ENCODE measurements around the gene CDA. TPM values are rescaled to one million over a fixed set of nuclear protein-coding genes. Genes with fewer than 3 reads are reported as not detected.
A peak's percentile ranks its signal among the peaks of the same experiment; 100 is the strongest.

Gene CDA
- total RNA-seq, 5 donors from 2014 or later (not counting 1 experiment from before 2014, with no cell fraction given), result 0.35 TPM; not detected in 4

GRCh38 chr1:20660847-20661206 lies 71.9 kb downstream of the CDA start:
- H3K4me3 ChIP-seq (ENCODE audit: control insufficient read depth in 1 of 2, extremely low read depth in 1 of 2, low read length in 1 of 2), result peak overlapping the region; percentile 84 to 87
- H3K27ac ChIP-seq (ENCODE audit: low read length), result peak overlapping the region; percentile 62
- peak overlapping the region; percentile 81 to 100 (median 100) for H3K4me3 Mint-ChIP-seq
- H3K4me1 ChIP-seq (ENCODE audit: control insufficient read depth in 1 of 2, extremely low read depth in 1 of 2, insufficient read depth in 2 of 2, low read length in 2 of 2), result peaks cover 10 to 31% of the 10 kb centered on the region in 2 experiments
- CTCF ChIA-PET, result interaction anchor here in 1 of 2 donors (1.0 to 2.1 kb wide), 5 partner anchors 25 to 609 kb away, joined by 3 to 17 read pairs (median 3); partner anchors contain the start of genes KIF17 and PINK1
- H3K27me3 Mint-ChIP-seq, result no peaks in the 10 kb centered on the region
- peaks cover 9 to 26% of the 10 kb centered on the region in 2 donors for H3K36me3 ChIP-seq (ENCODE audit: control insufficient read depth in 2 of 2, extremely low read depth in 1 of 2, insufficient read depth in 1 of 2, low read length in 1 of 2)
- POLR2A ChIA-PET, result interaction anchor here (1.1 to 2.1 kb wide), 3 partner anchors 11 to 31 kb away, joined by 3 to 10 read pairs (median 3); no protein-coding TSS in a partner anchor
- H3K9me3 ChIP-seq, result no peaks in the 10 kb centered on the region
- ATAC-seq (replicated peaks in 1 of 4) (peak; percentile 2 to 4 (median 3)), DNase-seq (peak in 6 of 35 experiments; percentile 3 to 52 (median 8))
- H3K4me1 Mint-ChIP-seq, result peaks cover 56 to 67% (median 58%) of the 10 kb centered on the region in 3 donors
- H3K36me3 Mint-ChIP-seq, result peaks cover 21% of the 10 kb centered on the region
- 0% methylated on average over 1 of the region's 20 CpGs for WGBS (ENCODE audit: insufficient coverage)
- H3K27ac Mint-ChIP-seq, result peak overlapping the region; percentile 98 to 100
- no peaks in the 10 kb centered on the region for H3K27me3 ChIP-seq (replicated peaks in 1 of 2; ENCODE audit: control insufficient read depth in 2 of 2, extremely low read depth in 1 of 2, insufficient read depth in 2 of 2, low read length in 1 of 2)
- no peaks in the 10 kb centered on the region for H3K9me3 Mint-ChIP-seq

- Histone ChIP-seq H3K27me3 (replicated peaks in 1 of 2; ENCODE audit: control insufficient read depth in 2 of 2, extremely low read depth in 1 of 2, insufficient read depth in 2 of 2, low read length in 1 of 2) (no peaks in the 10 kb centered on the region), H3K36me3 (ENCODE audit: control insufficient read depth in 2 of 2, extremely low read depth in 1 of 2, insufficient read depth in 1 of 2, low read length in 1 of 2) (peaks cover 6 to 19% of the 10 kb centered on the region in 2 donors), H3K9me3 (no peaks in the 10 kb centered on the region), H3K4me1 (ENCODE audit: control insufficient read depth in 1 of 2, extremely low read depth in 1 of 2, insufficient read depth in 2 of 2, low read length in 2 of 2) (peaks cover 10 to 31% of the 10 kb centered on the region in 2 experiments), H3K27ac (ENCODE audit: low read length) (peak within 1 kb of the TSS; percentile 62), H3K4me3 (ENCODE audit: control insufficient read depth in 1 of 2, extremely low read depth in 1 of 2, low read length in 1 of 2) (peak within 1 kb of the TSS; percentile 84 to 87)
- peaks cover 17% of the 10 kb centered on the region for H3K36me3 Mint-ChIP-seq
- ChIA-PET POLR2A (interaction anchor here (0.6 to 2.1 kb wide), 2 partner anchors 27 to 89 kb away, joined by 4 to 10 read pairs; no protein-coding TSS in a partner anchor), CTCF (interaction anchor here in 1 of 2 donors (1.0 to 2.1 kb wide), 5 partner anchors 25 to 609 kb away, joined by 3 to 17 read pairs (median 3); partner anchors contain the start of genes KIF17 and PINK1)
- WGBS (ENCODE audit: insufficient coverage), result 4% methylated on average over 45 of the region's 58 CpGs
- peak; percentile 95 to 97 (median 96) for ATAC-seq (replicated peaks in 1 of 4)
- peaks cover 55 to 63% (median 57%) of the 10 kb centered on the region in 3 donors for H3K4me1 Mint-ChIP-seq
- peak; percentile 81 to 97 (median 94) for DNase-seq
- no peaks in the 10 kb centered on the region for H3K9me3 Mint-ChIP-seq
- peak within 1 kb of the TSS; percentile 81 to 100 (median 100) for H3K4me3 Mint-ChIP-seq
- no peaks in the 10 kb centered on the region for H3K27me3 Mint-ChIP-seq
- peak within 1 kb of the TSS; percentile 98 to 100 for H3K27ac Mint-ChIP-seq
These were observed 72.6 kb downstream of the CDA start, which contains the start of gene DDOST for GRCh38 chr1:20661207-20662109. Gene DDOST (minus strand): TSS chr1:20661369. CDS start chr1:20661350, 19 bp downstream.

- no peaks in the 10 kb centered on the region for H3K27me3 ChIP-seq (replicated peaks in 1 of 2; ENCODE audit: control insufficient read depth in 2 of 2, extremely low read depth in 1 of 2, insufficient read depth in 2 of 2, low read length in 1 of 2)
- Mint-ChIP-seq H3K4me1 (peaks cover 49 to 61% (median 53%) of the 10 kb centered on the region in 3 donors), H3K27ac (peak overlapping the region; percentile 98 to 100), H3K9me3 (no peaks in the 10 kb centered on the region), H3K27me3 (no peaks in the 10 kb centered on the region), H3K4me3 (peak overlapping the region; percentile 81 to 100 (median 100)), H3K36me3 (peaks cover 10% of the 10 kb centered on the region)
- H3K4me1 ChIP-seq (ENCODE audit: control insufficient read depth in 1 of 2, extremely low read depth in 1 of 2, insufficient read depth in 2 of 2, low read length in 2 of 2), result peaks cover 10 to 29% of the 10 kb centered on the region in 2 experiments
- DNase-seq (no peak), ATAC-seq (replicated peaks in 1 of 4) (no peak)
- H3K4me3 ChIP-seq (ENCODE audit: control insufficient read depth in 1 of 2, extremely low read depth in 1 of 2, low read length in 1 of 2), result peak overlapping the region; percentile 84 to 87
- ChIA-PET POLR2A (interaction anchor here (0.6 to 2.1 kb wide), 2 partner anchors 28 to 89 kb away, joined by 4 to 10 read pairs; no protein-coding TSS in a partner anchor), CTCF (interaction anchor here in 1 of 2 donors (1.0 to 2.1 kb wide), 4 partner anchors 26 to 608 kb away, joined by 3 to 17 read pairs (median 4); partner anchors contain the start of gene PINK1)
- H3K9me3 ChIP-seq, result no peaks in the 10 kb centered on the region
- H3K36me3 ChIP-seq (ENCODE audit: control insufficient read depth in 2 of 2, extremely low read depth in 1 of 2, insufficient read depth in 1 of 2, low read length in 1 of 2), result peaks cover 6 to 13% of the 10 kb centered on the region in 2 donors
- peak overlapping the region; percentile 62 for H3K27ac ChIP-seq (ENCODE audit: low read length)
- WGBS (ENCODE audit: insufficient coverage), result 67% methylated on average over 4 of the region's 7 CpGs
These were observed 73.2 kb downstream of the CDA start for GRCh38 chr1:20662110-20662475.

- ATAC-seq (replicated peaks in 1 of 4), result no peak
- CTCF ChIA-PET, result no interaction called here
- Histone ChIP-seq H3K27ac (ENCODE audit: low read length) (no peak overlapping the region), H3K4me3 (ENCODE audit: control insufficient read depth in 1 of 2, extremely low read depth in 1 of 2, low read length in 1 of 2) (no peak overlapping the region), H3K4me1 (ENCODE audit: control insufficient read depth in 1 of 2, extremely low read depth in 1 of 2, insufficient read depth in 2 of 2, low read length in 2 of 2) (peaks cover 10 to 21% of the 10 kb centered on the region in 2 experiments), H3K27me3 (replicated peaks in 1 of 2; ENCODE audit: control insufficient read depth in 2 of 2, extremely low read depth in 1 of 2, insufficient read depth in 2 of 2, low read length in 1 of 2) (no peaks in the 10 kb centered on the region), H3K9me3 (no peaks in the 10 kb centered on the region), H3K36me3 (ENCODE audit: control insufficient read depth in 2 of 2, extremely low read depth in 1 of 2, insufficient read depth in 1 of 2, low read length in 1 of 2) (peaks cover 0 to 3% of the 10 kb centered on the region in 2 donors)
- peaks cover 38 to 53% (median 43%) of the 10 kb centered on the region in 3 donors for H3K4me1 Mint-ChIP-seq
- no CpG with 5 or more reads among the region's 1 CpG for WGBS (ENCODE audit: insufficient coverage)
- POLR2A ChIA-PET, result no interaction called here
- no peak overlapping the region for H3K27ac Mint-ChIP-seq
- H3K4me3 Mint-ChIP-seq, result peak overlapping the region; percentile 28 to 81 (median 50)
- DNase-seq, result no peak
- peaks cover 7% of the 10 kb centered on the region for H3K36me3 Mint-ChIP-seq
- no peaks in the 10 kb centered on the region for H3K27me3 Mint-ChIP-seq
- H3K9me3 Mint-ChIP-seq, result no peaks in the 10 kb centered on the region
These were observed 74.5 kb downstream of the CDA start for GRCh38 chr1:20663365-20663764.

GRCh38 chr1:20663969-20664715 lies 75.2 kb downstream of the CDA start:
- 90% methylated on average over 12 of the region's 12 CpGs for WGBS (ENCODE audit: insufficient coverage)
- ChIA-PET CTCF (interaction anchor here in 1 of 2 donors (0.5 kb wide), 1 partner anchor 640 kb away, joined by 4 read pairs; no protein-coding TSS in a partner anchor), POLR2A (interaction anchor here in 1 of 2 donors (0.6 kb wide), 1 partner anchor 704 kb away, joined by 3 read pairs; no protein-coding TSS in a partner anchor)
- peak overlapping the region in 1 of 3 donors; percentile 81 for H3K4me3 Mint-ChIP-seq
- no peak overlapping the region for H3K4me3 ChIP-seq (ENCODE audit: control insufficient read depth in 1 of 2, extremely low read depth in 1 of 2, low read length in 1 of 2)
- H3K36me3 ChIP-seq (ENCODE audit: control insufficient read depth in 2 of 2, extremely low read depth in 1 of 2, insufficient read depth in 1 of 2, low read length in 1 of 2), result no peaks in the 10 kb centered on the region
- peaks cover 31 to 45% (median 37%) of the 10 kb centered on the region in 3 donors for H3K4me1 Mint-ChIP-seq
- no peak overlapping the region for H3K27ac Mint-ChIP-seq
- H3K27ac ChIP-seq (ENCODE audit: low read length), result no peak overlapping the region
- H3K4me1 ChIP-seq (ENCODE audit: control insufficient read depth in 1 of 2, extremely low read depth in 1 of 2, insufficient read depth in 2 of 2, low read length in 2 of 2), result peaks cover 10 to 21% of the 10 kb centered on the region in 2 experiments
- H3K36me3 Mint-ChIP-seq, result peaks cover 6% of the 10 kb centered on the region
- H3K9me3 Mint-ChIP-seq, result no peaks in the 10 kb centered on the region
- H3K9me3 ChIP-seq, result no peaks in the 10 kb centered on the region
- H3K27me3 ChIP-seq (replicated peaks in 1 of 2; ENCODE audit: control insufficient read depth in 2 of 2, extremely low read depth in 1 of 2, insufficient read depth in 2 of 2, low read length in 1 of 2), result no peaks in the 10 kb centered on the region
- ATAC-seq (replicated peaks in 1 of 4) (no peak), DNase-seq (no peak)
- H3K27me3 Mint-ChIP-seq, result no peaks in the 10 kb centered on the region

Measured in T-cell (primary cell).